Brain microvascular endothelial cell (primary cell): ENCODE measurements around the gene DIO3.

Experiments used
- DNase-seq: peaks from one replicate; pipeline ENCODE4 v3.0.0-alpha.2; 2020
- H3K27ac ChIP-seq: fragments of 250-450 bp; sonication (Bioruptor Pico); 2 replicates; pipeline ENCODE4 v1.5.1; 2020; ENCODE audit warnings: mild to moderate bottlenecking, moderate library complexity
- H3K27me3 ChIP-seq: fragments of 250-450 bp; sonication (Bioruptor Pico); replicated peaks from 2 replicates; pipeline ENCODE4 v1.5.1; 2020; ENCODE audit warnings: mild to moderate bottlenecking
- H3K36me3 ChIP-seq: fragments of 250-450 bp; sonication (Bioruptor Pico); replicated peaks from 2 replicates; pipeline ENCODE4 v1.5.1; 2020; ENCODE audit warnings: mild to moderate bottlenecking
- H3K4me3 ChIP-seq: 2 replicates; pipeline ENCODE4 v1.5.1; 2011; ENCODE audit warnings: low read depth, mild to moderate bottlenecking, control low read depth, low read length, moderate library complexity
- in situ Hi-C: cut with HindIII; loops from 2 replicates; pipeline ENCODE4 v1.10.0; 2017; ENCODE audit warnings: low sequenced_read_pairs, low pct_ligation_motif_present
- TF ChIP-seq, protein P1 (sequence below): IDR thresholded peaks from 2 replicates; pipeline ENCODE4 v1.5.1; 2011; ENCODE audit warnings: low read depth, mild to moderate bottlenecking, moderate library complexity, low read length, control low read depth, inconsistent platforms; ENCODE audit errors: missing control alignments

Gene DIO3

DNA sequence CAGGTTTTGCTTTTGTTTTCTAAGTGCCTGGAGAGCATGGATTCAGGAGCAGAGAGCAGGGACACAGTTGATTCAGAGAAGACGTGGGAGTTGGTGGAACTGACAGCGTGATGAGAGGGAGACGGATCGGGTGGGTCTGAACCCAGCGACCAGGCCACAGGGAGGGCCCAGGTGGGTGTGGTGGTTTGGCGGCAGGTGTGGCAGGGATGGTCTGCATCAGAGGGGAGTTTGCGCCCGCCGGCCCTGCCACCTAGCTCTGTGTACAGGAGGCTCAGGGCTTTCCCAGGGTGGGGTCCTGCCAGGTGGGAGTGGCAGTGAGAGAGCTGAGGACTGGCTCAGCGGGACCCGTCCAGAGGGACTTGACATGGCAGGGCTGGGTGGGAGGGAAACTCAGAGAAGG is 33.3 kb upstream of the DIO3 start:
- H3K27ac ChIP-seq: no peak overlapping the region
- H3K36me3 ChIP-seq: no peaks in the 10 kb centered on the region
- H3K27me3 ChIP-seq: no peaks in the 10 kb centered on the region
- DNase-seq: no peak
- in situ Hi-C loops: no loop called here
- TF ChIP-seq, protein P1, sequence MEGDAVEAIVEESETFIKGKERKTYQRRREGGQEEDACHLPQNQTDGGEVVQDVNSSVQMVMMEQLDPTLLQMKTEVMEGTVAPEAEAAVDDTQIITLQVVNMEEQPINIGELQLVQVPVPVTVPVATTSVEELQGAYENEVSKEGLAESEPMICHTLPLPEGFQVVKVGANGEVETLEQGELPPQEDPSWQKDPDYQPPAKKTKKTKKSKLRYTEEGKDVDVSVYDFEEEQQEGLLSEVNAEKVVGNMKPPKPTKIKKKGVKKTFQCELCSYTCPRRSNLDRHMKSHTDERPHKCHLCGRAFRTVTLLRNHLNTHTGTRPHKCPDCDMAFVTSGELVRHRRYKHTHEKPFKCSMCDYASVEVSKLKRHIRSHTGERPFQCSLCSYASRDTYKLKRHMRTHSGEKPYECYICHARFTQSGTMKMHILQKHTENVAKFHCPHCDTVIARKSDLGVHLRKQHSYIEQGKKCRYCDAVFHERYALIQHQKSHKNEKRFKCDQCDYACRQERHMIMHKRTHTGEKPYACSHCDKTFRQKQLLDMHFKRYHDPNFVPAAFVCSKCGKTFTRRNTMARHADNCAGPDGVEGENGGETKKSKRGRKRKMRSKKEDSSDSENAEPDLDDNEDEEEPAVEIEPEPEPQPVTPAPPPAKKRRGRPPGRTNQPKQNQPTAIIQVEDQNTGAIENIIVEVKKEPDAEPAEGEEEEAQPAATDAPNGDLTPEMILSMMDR: no peak
- H3K4me3 ChIP-seq: no peak overlapping the region

DNA sequence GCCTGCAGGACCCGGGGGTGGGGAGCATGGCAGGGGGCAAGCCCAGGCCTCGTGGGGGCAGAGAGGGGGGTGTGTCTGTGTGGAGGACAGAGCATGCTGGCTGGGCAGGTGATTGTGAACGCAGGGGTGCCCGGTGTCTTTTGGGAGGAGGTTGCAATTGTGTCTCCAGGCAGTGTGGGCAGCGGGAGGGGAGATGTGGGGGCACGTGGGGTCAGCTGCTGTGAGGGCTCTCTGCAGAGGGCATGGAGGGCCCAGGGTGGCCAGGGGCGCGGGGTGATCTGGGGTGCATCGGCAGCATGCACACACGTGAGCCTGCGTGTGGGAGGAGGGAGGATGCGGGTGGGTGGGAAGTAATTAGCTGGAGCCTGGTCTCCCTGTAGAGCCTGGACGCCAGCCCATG is 32.2 kb upstream of the DIO3 start:
- in situ Hi-C loops: no loop called here
- H3K4me3 ChIP-seq: no peak overlapping the region
- TF ChIP-seq, protein P1: no peak

DNA sequence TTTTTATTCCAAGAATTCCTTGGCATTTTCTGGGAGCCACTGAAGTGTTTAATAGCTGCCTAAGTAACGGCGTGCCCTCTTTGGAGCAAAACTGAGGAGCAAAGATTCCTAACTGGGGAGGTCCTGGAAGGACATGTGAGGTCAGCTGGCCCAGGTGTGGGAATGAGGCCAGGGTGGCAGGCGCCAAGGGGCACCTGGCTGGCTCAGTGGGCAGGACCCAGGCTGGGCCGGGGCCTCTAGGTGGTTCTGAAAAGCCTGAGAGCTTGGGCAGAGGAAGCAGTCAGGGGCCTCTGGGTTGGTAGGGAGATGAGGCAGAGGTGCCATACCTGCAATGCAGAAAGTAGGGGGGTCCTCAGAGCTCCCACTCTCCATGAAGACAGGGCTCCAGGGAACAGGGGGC is 27.1 kb upstream of the DIO3 start:
- DNase-seq: no peak
- H3K27ac ChIP-seq: no peak overlapping the region
- no peaks in the 10 kb centered on the region for H3K27me3 ChIP-seq
- no peak overlapping the region for H3K4me3 ChIP-seq
- TF ChIP-seq, protein P1: no peak
- H3K36me3 ChIP-seq: no peaks in the 10 kb centered on the region
- in situ Hi-C loops: no loop called here

More for the DNA sequence above, 32.2 kb upstream of the DIO3 start:
- Histone ChIP-seq H3K27ac (no peak overlapping the region), H3K27me3 (no peaks in the 10 kb centered on the region), H3K36me3 (no peaks in the 10 kb centered on the region)
- no peak for DNase-seq

DNA sequence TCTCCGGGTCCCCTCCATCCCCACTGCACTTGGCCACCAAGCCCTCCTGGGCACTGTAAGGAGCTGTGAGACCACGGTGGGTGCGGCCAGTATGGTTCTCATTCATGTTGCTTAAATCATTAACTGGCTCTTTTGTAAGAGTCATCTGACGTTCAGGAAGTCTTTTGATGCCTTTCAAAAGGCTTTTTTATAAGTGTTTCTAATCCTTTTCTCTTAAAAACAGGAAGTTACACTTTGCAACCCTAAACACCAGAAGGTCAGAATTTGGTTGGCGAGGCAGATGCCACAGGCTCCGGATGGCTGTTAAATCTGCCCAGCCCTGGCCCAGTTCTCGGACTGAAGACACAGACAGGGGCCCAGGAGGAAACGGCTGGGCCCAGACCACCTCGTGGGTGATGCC is 26.1 kb upstream of the DIO3 start:
- H3K36me3 ChIP-seq: no peaks in the 10 kb centered on the region
- in situ Hi-C loops: no loop called here
- TF ChIP-seq, protein P1: no peak
- H3K27me3 ChIP-seq: no peaks in the 10 kb centered on the region
- no peak for DNase-seq
- no peak overlapping the region for H3K27ac ChIP-seq
- no peak overlapping the region for H3K4me3 ChIP-seq

DNA sequence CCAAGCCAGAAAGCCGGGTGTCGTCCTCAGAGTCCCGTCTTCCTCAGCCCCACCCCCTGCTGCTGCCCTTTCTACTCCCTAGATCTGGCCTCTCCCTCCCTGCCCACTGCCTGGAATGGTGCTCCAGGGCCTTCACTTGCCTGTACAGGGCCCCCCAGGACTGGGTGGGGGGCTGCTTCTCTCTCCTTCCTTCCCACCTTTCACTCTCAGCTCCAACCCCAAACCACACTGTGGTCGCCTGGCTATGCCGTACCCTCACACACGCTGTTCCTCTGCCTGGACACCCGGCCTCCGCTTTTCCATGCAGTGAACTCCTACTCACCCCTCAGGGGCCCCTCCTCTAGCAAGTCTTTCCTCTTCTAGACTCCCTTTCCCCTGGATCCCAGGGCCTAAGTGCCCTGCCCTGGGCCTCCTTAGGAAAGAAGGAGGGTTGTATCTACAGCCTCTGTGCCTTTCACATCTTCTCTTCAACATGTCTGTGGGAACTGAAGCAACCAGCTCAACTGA is 25.5 kb upstream of the DIO3 start:
- in situ Hi-C loops: no loop called here
- no peak for DNase-seq

DNA sequence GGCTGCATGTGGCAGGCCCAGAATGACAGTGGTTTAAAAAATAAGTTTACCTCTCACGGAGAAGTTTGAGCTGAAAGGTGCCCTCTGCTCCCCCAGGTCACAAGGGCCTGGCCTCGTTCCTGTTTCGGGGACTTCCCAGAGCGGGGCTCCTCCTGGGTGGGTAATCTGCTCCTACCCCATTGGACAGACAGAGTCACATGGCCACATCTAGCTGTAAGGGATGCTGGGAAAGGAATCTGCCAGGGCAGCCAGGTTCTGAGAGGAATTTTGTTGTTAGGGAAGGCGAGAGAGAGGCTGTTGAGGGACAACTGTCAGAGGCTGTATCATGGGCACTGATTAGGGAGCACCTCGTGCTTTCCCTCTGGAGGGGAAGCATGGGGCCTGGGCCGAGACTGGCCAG is 24.0 kb upstream of the DIO3 start:
- no peaks in the 10 kb centered on the region for H3K27me3 ChIP-seq
- TF ChIP-seq, protein P1: no peak
- H3K36me3 ChIP-seq: no peaks in the 10 kb centered on the region
- H3K27ac ChIP-seq: no peak overlapping the region
- no peak overlapping the region for H3K4me3 ChIP-seq
- in situ Hi-C loops: no loop called here
- DNase-seq: no peak

More for the DNA sequence above, 25.5 kb upstream of the DIO3 start:
- TF ChIP-seq, protein P1: no peak
- no peaks in the 10 kb centered on the region for H3K36me3 ChIP-seq
- H3K27ac ChIP-seq: no peak overlapping the region
- no peaks in the 10 kb centered on the region for H3K27me3 ChIP-seq
- H3K4me3 ChIP-seq: no peak overlapping the region
